Measurements from ENCODE around the gene SLC8A1.

The SLC8A1 gene

DNA sequence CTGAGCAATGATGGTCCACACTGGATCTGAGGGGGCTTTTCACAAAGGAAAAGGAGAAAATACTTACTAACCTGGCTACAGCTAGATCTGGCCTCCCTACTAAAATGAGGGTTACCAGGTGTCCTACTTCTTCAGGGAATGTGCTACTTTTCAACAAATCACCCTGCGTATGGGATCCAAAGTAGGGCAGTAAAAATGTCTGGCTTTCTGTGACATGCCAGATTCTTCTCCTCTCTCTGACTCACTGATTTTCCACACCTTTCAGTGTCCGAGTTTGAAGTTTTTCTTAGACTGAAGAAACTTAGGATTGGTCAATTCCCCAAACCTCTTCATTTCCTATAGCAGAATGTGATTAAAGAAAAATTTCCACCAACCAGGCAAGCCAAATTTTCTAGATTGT is 71.2 kb downstream of the SLC8A1 start:
- no peak overlapping the region for H3K4me2 ChIP-seq (ENCODE audit: low read depth, low read length, poor library complexity, severe bottlenecking)
- H3K4me1 ChIP-seq (ENCODE audit: insufficient read depth, low read length, poor library complexity, severe bottlenecking) = no peaks in the 10 kb centered on the region
- no peaks in the 10 kb centered on the region for H3K27me3 ChIP-seq (ENCODE audit: insufficient read depth, low read length, poor library complexity, severe bottlenecking)
- no peaks in the 10 kb centered on the region for H3F3A ChIP-seq (ENCODE audit: low read depth)
- TF ChIP-seq, protein P1, sequence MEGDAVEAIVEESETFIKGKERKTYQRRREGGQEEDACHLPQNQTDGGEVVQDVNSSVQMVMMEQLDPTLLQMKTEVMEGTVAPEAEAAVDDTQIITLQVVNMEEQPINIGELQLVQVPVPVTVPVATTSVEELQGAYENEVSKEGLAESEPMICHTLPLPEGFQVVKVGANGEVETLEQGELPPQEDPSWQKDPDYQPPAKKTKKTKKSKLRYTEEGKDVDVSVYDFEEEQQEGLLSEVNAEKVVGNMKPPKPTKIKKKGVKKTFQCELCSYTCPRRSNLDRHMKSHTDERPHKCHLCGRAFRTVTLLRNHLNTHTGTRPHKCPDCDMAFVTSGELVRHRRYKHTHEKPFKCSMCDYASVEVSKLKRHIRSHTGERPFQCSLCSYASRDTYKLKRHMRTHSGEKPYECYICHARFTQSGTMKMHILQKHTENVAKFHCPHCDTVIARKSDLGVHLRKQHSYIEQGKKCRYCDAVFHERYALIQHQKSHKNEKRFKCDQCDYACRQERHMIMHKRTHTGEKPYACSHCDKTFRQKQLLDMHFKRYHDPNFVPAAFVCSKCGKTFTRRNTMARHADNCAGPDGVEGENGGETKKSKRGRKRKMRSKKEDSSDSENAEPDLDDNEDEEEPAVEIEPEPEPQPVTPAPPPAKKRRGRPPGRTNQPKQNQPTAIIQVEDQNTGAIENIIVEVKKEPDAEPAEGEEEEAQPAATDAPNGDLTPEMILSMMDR (conservative IDR thresholded peaks at IDR 0.05; ENCODE audit: low read length) = no peak
- no peak for TF ChIP-seq EZH2phosphoT487 (IDR thresholded peaks at IDR 0.05; ENCODE audit: borderline replicate concordance)
- H3K79me2 ChIP-seq (ENCODE audit: insufficient read depth, low read length) = no peaks in the 10 kb centered on the region
- H3K4me3 ChIP-seq (ENCODE audit: low read length, poor library complexity, severe bottlenecking) = no peak overlapping the region
- no peaks in the 10 kb centered on the region for H4K20me1 ChIP-seq (ENCODE audit: insufficient read depth, low read length, poor library complexity, severe bottlenecking)
- no peak overlapping the region for H2AFZ ChIP-seq (ENCODE audit: low read length)
- H3K9ac ChIP-seq (ENCODE audit: low read depth, low read length, poor library complexity, severe bottlenecking) = no peak overlapping the region
- no peaks in the 10 kb centered on the region for H3K9me2 ChIP-seq (replicated peaks; ENCODE audit: low read depth, low read length)
- no peaks in the 10 kb centered on the region for H3K36me3 ChIP-seq (ENCODE audit: insufficient read depth, low read length)
- H3K9me3 ChIP-seq (ENCODE audit: insufficient read depth, low read depth, low read length) = peaks cover 13% of the 10 kb centered on the region

DNA sequence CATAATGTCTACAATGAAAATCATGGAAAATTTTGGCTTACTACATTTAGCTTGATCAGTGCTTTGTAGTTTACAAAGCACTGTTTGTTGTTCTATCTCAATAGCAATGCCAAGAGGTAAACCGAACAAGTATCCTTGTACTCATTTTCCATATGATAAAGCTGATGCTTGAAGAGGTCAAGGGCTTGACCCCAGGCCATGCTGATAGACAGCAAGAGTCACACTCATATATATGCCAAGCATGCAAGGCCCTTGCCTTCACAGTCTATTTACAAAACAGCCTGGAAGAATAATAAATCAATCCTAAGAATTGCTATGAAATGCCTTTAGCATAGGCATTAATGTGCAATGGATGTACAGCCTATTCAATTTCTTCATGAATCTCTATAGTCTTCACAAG is 71.8 kb downstream of the SLC8A1 start:
- H2AFZ ChIP-seq (ENCODE audit: low read length) = no peak overlapping the region
- H3K27me3 ChIP-seq (ENCODE audit: insufficient read depth, low read length, poor library complexity, severe bottlenecking) = no peaks in the 10 kb centered on the region
- no peaks in the 10 kb centered on the region for H4K20me1 ChIP-seq (ENCODE audit: insufficient read depth, low read length, poor library complexity, severe bottlenecking)
- TF ChIP-seq EZH2phosphoT487 (IDR thresholded peaks at IDR 0.05; ENCODE audit: borderline replicate concordance) = no peak
- TF ChIP-seq, protein P1 (conservative IDR thresholded peaks at IDR 0.05; ENCODE audit: low read length) = no peak
- H3K4me1 ChIP-seq (ENCODE audit: insufficient read depth, low read length, poor library complexity, severe bottlenecking) = no peaks in the 10 kb centered on the region
- no peaks in the 10 kb centered on the region for H3K9me2 ChIP-seq (replicated peaks; ENCODE audit: low read depth, low read length)
- peaks cover 13% of the 10 kb centered on the region for H3K9me3 ChIP-seq (ENCODE audit: insufficient read depth, low read depth, low read length)
- no peaks in the 10 kb centered on the region for H3K36me3 ChIP-seq (ENCODE audit: insufficient read depth, low read length)
- H3K9ac ChIP-seq (ENCODE audit: low read depth, low read length, poor library complexity, severe bottlenecking) = no peak overlapping the region
- no peaks in the 10 kb centered on the region for H3F3A ChIP-seq (ENCODE audit: low read depth)
- H3K79me2 ChIP-seq (ENCODE audit: insufficient read depth, low read length) = no peaks in the 10 kb centered on the region
- H3K4me2 ChIP-seq (ENCODE audit: low read depth, low read length, poor library complexity, severe bottlenecking) = no peak overlapping the region
- H3K4me3 ChIP-seq (ENCODE audit: low read length, poor library complexity, severe bottlenecking) = no peak overlapping the region

DNA sequence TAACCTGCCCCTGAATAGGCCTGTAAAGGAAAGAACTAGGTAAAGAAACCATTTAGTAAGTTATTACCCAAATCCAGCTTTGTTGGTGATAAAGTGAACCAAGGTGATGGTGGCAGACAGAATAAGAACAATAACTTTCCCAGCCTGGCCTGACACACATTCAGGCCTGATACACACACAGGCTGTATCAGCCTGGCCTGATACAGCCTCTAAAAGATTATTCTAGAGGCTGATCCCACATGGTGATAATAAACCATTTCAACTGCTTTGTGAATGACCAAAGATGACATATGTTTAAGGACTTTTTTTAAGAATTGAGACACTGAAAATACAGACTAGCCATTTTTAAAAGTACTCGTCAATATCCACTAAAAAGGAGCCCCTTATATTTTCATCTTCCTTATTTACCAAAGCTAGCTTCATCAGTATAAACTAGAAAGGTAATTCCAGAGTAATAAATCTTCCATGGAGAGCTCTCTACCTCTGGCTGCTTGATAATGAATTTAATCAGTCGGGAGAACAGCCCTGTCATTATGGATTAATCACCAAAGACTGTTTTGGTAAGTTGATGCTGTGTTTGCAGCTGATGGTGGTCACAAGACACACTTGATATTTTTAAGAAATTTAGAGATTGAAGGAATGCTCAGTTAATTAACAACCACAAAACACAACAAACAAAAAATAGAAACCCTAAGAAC is 77.2 kb downstream of the SLC8A1 start:
- Histone ChIP-seq H3K79me2 (ENCODE audit: insufficient read depth, low read length) (no peaks in the 10 kb centered on the region), H3K4me1 (ENCODE audit: insufficient read depth, low read length, poor library complexity, severe bottlenecking) (no peaks in the 10 kb centered on the region), H3K4me2 (ENCODE audit: low read depth, low read length, poor library complexity, severe bottlenecking) (no peak overlapping the region), H3K9me2 (replicated peaks; ENCODE audit: low read depth, low read length) (no peaks in the 10 kb centered on the region), H4K20me1 (ENCODE audit: insufficient read depth, low read length, poor library complexity, severe bottlenecking) (no peaks in the 10 kb centered on the region), H3K36me3 (ENCODE audit: insufficient read depth, low read length) (no peaks in the 10 kb centered on the region), H3F3A (ENCODE audit: low read depth) (no peaks in the 10 kb centered on the region), H3K9me3 (ENCODE audit: insufficient read depth, low read depth, low read length) (no peaks in the 10 kb centered on the region), H3K4me3 (ENCODE audit: low read length, poor library complexity, severe bottlenecking) (no peak overlapping the region), H2AFZ (ENCODE audit: low read length) (no peak overlapping the region), H3K9ac (ENCODE audit: low read depth, low read length, poor library complexity, severe bottlenecking) (no peak overlapping the region), H3K27me3 (ENCODE audit: insufficient read depth, low read length, poor library complexity, severe bottlenecking) (no peaks in the 10 kb centered on the region)
- TF ChIP-seq, protein P1 (conservative IDR thresholded peaks at IDR 0.05; ENCODE audit: low read length) = no peak
